K562 (cell line): ENCODE data around the gene CEP72. TPM values are rescaled to one million over a fixed set of nuclear protein-coding genes. Genes with fewer than 3 reads are reported as not detected.

Source experiments
- ATF3 ChIP-seq, 2 experiments: fragments of 450-650 bp in 1 of 2; sonication (generic) in 1 of 2; formaldehyde crosslinking in 1 of 2; IDR thresholded peaks in 1 of 2; conservative IDR thresholded peaks in 1 of 2; 2 replicates each; pipeline versions ENCODE4 v1.6.1 to v1.8.1; 2016 to 2023; ENCODE audit warnings: mild to moderate bottlenecking in 2 of 2, moderate library complexity in 2 of 2, inconsistent platforms in 1 of 2, missing genetic modification reagents in 1 of 2
- BCOR ChIP-seq: fragments of 450-650 bp; IDR thresholded peaks from 2 replicates; pipeline ENCODE4 v1.6.1; 2016
- BHLHE40 ChIP-seq: IDR thresholded peaks from 2 replicates; pipeline ENCODE4 v1.6.1; 2011; ENCODE audit warnings: low read length, improper control_type of control experiment
- CCNT2 ChIP-seq: IDR thresholded peaks from 2 replicates; pipeline ENCODE4 v1.6.1; 2011; ENCODE audit warnings: borderline replicate concordance, low read depth, mild to moderate bottlenecking, moderate library complexity, mixed read lengths, low read length; ENCODE audit not compliant: insufficient read length; ENCODE audit errors: extremely low read depth
- CREBBP ChIP-seq: IDR thresholded peaks from one replicate; pipeline ENCODE4 v1.6.1; 2012; ENCODE audit warnings: low read depth, mild to moderate bottlenecking, control low read depth, inconsistent platforms, low read length
- EGR1 ChIP-seq: fragments of 450-650 bp; conservative IDR thresholded peaks from 2 replicates; pipeline ENCODE4 v1.6.1; 2017; ENCODE audit warnings: mild to moderate bottlenecking
- FIP1L1 ChIP-seq: fragments of 200-400 bp; formaldehyde crosslinking; IDR thresholded peaks from 2 replicates; pipeline ENCODE4 v1.6.1; 2018; ENCODE audit warnings: mild to moderate bottlenecking, low read depth, low read length; ENCODE audit not compliant: poor library complexity, severe bottlenecking
- FOSL1 ChIP-seq: fragments of 200-800 bp; sonication (Bioruptor generic); conservative IDR thresholded peaks from 2 replicates; pipeline ENCODE4 v1.6.1; 2016; ENCODE audit warnings: missing genetic modification characterization, missing compliant biosample characterization
- IFI16 ChIP-seq: fragments of 250-450 bp; sonication (Bioruptor Pico); IDR thresholded peaks from 2 replicates; pipeline ENCODE4 v2.1.2; 2022; ENCODE audit warnings: mild to moderate bottlenecking, inconsistent platforms
- MIER1 ChIP-seq: fragments of 450-650 bp; IDR thresholded peaks from 2 replicates; pipeline ENCODE4 v1.6.1; 2016; ENCODE audit warnings: antibody characterized with exemption, mild to moderate bottlenecking, low read depth
- NR2C1 ChIP-seq, 2 experiments: fragments of 450-650 bp; IDR thresholded peaks; 2 replicates each; pipeline ENCODE4 v1.6.1; 2017; ENCODE audit warnings: mild to moderate bottlenecking in 2 of 2, antibody characterized with exemption in 1 of 2, inconsistent platforms in 1 of 2, missing compliant biosample characterization in 1 of 2, missing genetic modification characterization in 1 of 2
- POLR2AphosphoS2 ChIP-seq: IDR thresholded peaks from 2 replicates; pipeline ENCODE4 v1.6.1; 2012; ENCODE audit warnings: low read length, improper control_type of control experiment
- RAD21 ChIP-seq, 2 experiments: fragments of 250-450 bp in 1 of 2; fragments of 450-650 bp in 1 of 2; sonication (Bioruptor Pico) in 1 of 2; formaldehyde crosslinking in 1 of 2; IDR thresholded peaks in 1 of 2; conservative IDR thresholded peaks in 1 of 2; 2 replicates each; pipeline versions ENCODE4 v1.4.0 to v1.8.0; 2020 to 2022; ENCODE audit warnings: mild to moderate bottlenecking in 2 of 2, moderate library complexity in 1 of 2
- RBM22 ChIP-seq: fragments of 200-400 bp; formaldehyde crosslinking; IDR thresholded peaks from 2 replicates; pipeline ENCODE4 v1.6.1; 2018; ENCODE audit warnings: low read length, low read depth; ENCODE audit not compliant: poor library complexity, severe bottlenecking
- RBM39 ChIP-seq: fragments of 200-400 bp; formaldehyde crosslinking; optimal IDR thresholded peaks from 2 replicates; pipeline ENCODE3; 2018; ENCODE audit warnings: low read depth, low read length
- STAT5A ChIP-seq: IDR thresholded peaks from 2 replicates; pipeline ENCODE4 v1.6.1; 2012; ENCODE audit warnings: low read length, inconsistent platforms, borderline replicate concordance
- SUPT5H ChIP-seq: fragments of 450-650 bp; IDR thresholded peaks from 2 replicates; pipeline ENCODE4 v1.6.1; 2016
- TBP ChIP-seq: optimal IDR thresholded peaks from 2 replicates; pipeline ENCODE3; 2011; ENCODE audit warnings: low read depth, low read length, improper control_type of control experiment
- WHSC1 ChIP-seq: IDR thresholded peaks from one replicate; pipeline ENCODE4 v1.6.1; 2012; ENCODE audit warnings: low read length, control low read depth, inconsistent platforms
- YBX1 ChIP-seq: fragments of 450-650 bp; IDR thresholded peaks from 2 replicates; pipeline ENCODE4 v1.7.1; 2016; ENCODE audit warnings: mild to moderate bottlenecking
- ZNF143 ChIP-seq: sonication (generic); formaldehyde crosslinking; IDR thresholded peaks from 2 replicates; pipeline ENCODE4 v1.9.0; 2022; ENCODE audit warnings: mild to moderate bottlenecking, missing genetic modification reagents
- ZNF174 ChIP-seq: fragments of 250-450 bp; sonication (Bioruptor Pico); IDR thresholded peaks from 2 replicates; pipeline ENCODE4 v1.4.0; 2020; ENCODE audit warnings: mild to moderate bottlenecking
- ZNF644 ChIP-seq: fragments of 200-800 bp; sonication (Bioruptor generic); IDR thresholded peaks from 2 replicates; pipeline ENCODE4 v1.6.1; 2016; ENCODE audit warnings: low read depth, missing genetic modification characterization, missing compliant biosample characterization
- polyA plus RNA-seq, 8 experiments: library from polyadenylated mRNA; depleted of rRNA in 4 of 8; stranded (reverse) in 5 of 8; unstranded in 3 of 8; fragments of >200 nt; fragmentation: Nextera tagmentation in 2 of 8; fragmentation: Illumina TruSeq in 1 of 8; extraction: Ambion mirVana in 2 of 8; extraction: Trizol in 1 of 8; gene quantifications; 2 replicates each; pipeline versions ENCODE4 v1.2.1 to v1.2.3, GENCODE V29; 2011 to 2014; ENCODE audit warnings: inconsistent platforms in 1 of 8, missing spikeins in 1 of 8
- total RNA-seq, 7 experiments: library from RNA; depleted of rRNA in 6 of 7; stranded (reverse); fragments of >200 nt in 6 of 7; fragmentation: Illumina TruSeq in 2 of 7; extraction: Trizol in 2 of 7; gene quantifications; 2 replicates each; pipeline versions ENCODE4 v1.2.1 to v1.2.3, GENCODE V29; 2011 to 2021; ENCODE audit warnings: low replicate concordance in 1 of 7
- TF ChIP-seq, protein P1 (sequence below): fragments of 250-450 bp; sonication (Bioruptor Pico); IDR thresholded peaks from 2 replicates; pipeline ENCODE4 v1.4.0; 2020; ENCODE audit warnings: mild to moderate bottlenecking, moderate library complexity
- TF ChIP-seq, protein P2 (sequence below), 2 experiments: IDR thresholded peaks; 2 replicates each; pipeline ENCODE4 v1.6.1; 2011; ENCODE audit warnings: borderline replicate concordance in 1 of 2, control low read depth in 1 of 2, low read depth in 1 of 2, low read length in 1 of 2, mild to moderate bottlenecking in 1 of 2, mixed read lengths in 1 of 2, moderate library complexity in 1 of 2; ENCODE audit not compliant: insufficient read depth in 1 of 2, insufficient read length in 1 of 2, poor library complexity in 1 of 2, severe bottlenecking in 1 of 2; ENCODE audit errors: extremely low read depth in 1 of 2

The CEP72 gene
- total and polyA plus RNA-seq, 9 of the 15 experiments (the other 6 are each of a cell fraction or from before 2014, with no cell fraction given) = 0.89 to 38.1 (median 14.2) TPM

DNA sequence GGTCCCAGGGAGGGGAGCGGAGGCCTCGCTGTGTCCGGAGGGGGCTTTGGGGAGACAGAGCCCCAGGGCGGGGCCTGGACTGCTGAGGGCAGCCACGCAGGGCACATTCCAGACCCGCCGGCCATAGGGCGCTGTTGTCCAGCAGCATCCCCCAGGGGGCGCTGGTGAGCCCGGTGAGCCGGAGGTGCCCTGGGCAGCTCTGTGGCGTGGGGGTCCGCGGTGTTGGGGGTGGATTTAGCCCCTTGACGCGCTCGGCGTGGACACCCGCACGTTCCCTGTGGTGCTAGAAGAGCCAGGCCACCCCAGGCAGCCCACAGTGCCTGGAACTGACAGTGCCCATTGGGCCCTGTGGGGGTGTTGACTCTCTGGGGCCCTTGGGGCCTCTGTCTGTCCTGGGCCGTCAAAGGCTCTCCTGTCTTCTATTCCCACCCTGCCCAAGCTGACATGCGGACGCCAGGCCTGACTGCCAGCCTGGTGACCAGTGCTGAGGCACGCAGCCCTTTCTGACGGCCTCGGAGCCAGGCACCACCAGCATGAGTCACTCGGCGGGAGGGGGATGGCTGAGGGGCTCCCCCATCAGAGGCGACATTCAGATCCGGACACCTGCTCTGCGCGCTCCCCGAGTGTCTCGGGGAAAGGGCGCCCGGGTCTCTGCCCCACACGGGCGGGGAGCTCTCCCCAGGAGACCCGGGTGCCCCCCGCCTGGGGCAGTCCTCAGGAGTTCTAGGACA is 57.1 kb downstream of the CEP72 start (continued):
- TF ChIP-seq IFI16 (no peak), POLR2AphosphoS2 (peak; percentile 83; the same call in 1 of the 2 replicates), TBP (no peak), RBM22 (no peak), CREBBP (no peak), STAT5A (no peak), ZNF644 (tag) (no peak), ATF3 (IDR thresholded peaks at IDR 0.05) (peak; percentile 26; the same call in 1 of the 2 replicates), ATF3 (CRISPR knock-in tag; conservative IDR thresholded peaks at IDR 0.05) (no peak), EGR1 (0 out of 2 replicates have a peak, but pooled peaks have one; percentile 31), RAD21 (CRISPR knock-in tag; conservative IDR thresholded peaks at IDR 0.05 in 1 of 2, IDR thresholded peaks at IDR 0.05 in 1 of 2) (peak; percentile 34 to 46), NR2C1 (IDR thresholded peaks at IDR 0.05) (no peak), NR2C1 (tag; IDR thresholded peaks at IDR 0.05) (no peak), MIER1 (no peak), BCOR (no peak), WHSC1 (no peak), YBX1 (no peak), FIP1L1 (peak; percentile 59), RBM39 (no peak), ZNF174 (CRISPR knock-in tag) (no peak), CCNT2 (peak; percentile 31), ZNF143 (CRISPR knock-in tag) (no peak), SUPT5H (peak; percentile 50), FOSL1 (tag) (peak; percentile 35; the same call in 1 of the 2 replicates), BHLHE40 (peak; percentile 19; the same call in 1 of the 2 replicates)
- TF ChIP-seq, protein P1, sequence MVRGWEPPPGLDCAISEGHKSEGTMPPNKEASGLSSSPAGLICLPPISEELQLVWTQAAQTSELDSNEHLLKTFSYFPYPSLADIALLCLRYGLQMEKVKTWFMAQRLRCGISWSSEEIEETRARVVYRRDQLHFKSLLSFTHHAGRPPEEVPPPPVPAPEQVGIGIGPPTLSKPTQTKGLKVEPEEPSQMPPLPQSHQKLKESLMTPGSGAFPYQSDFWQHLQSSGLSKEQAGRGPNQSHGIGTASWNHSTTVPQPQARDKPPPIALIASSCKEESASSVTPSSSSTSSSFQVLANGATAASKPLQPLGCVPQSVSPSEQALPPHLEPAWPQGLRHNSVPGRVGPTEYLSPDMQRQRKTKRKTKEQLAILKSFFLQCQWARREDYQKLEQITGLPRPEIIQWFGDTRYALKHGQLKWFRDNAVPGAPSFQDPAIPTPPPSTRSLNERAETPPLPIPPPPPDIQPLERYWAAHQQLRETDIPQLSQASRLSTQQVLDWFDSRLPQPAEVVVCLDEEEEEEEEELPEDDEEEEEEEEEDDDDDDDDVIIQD (CRISPR knock-in tag) = no peak
- TF ChIP-seq, protein P2, sequence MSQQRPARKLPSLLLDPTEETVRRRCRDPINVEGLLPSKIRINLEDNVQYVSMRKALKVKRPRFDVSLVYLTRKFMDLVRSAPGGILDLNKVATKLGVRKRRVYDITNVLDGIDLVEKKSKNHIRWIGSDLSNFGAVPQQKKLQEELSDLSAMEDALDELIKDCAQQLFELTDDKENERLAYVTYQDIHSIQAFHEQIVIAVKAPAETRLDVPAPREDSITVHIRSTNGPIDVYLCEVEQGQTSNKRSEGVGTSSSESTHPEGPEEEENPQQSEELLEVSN (IDR thresholded peaks at IDR 0.05; ENCODE audit: borderline replicate concordance in 1 of 2, extremely low read depth in 1 of 2, insufficient read depth in 1 of 2, insufficient read length in 1 of 2, low read depth in 1 of 2, low read length in 1 of 2, poor library complexity in 1 of 2, severe bottlenecking in 1 of 2) = peak in 1 of 2 experiments; percentile 5
